ENCODE data around the gene UTP15.

UTP15 gene

GRCh38 chr5:73565139-73565968, at the start of gene UTP15, which contains the start of gene ANKRA2:
Gene UTP15 (plus strand): TSS chr5:73565743. CDS start chr5:73567345, 1,602 bp downstream.
Gene ANKRA2 (minus strand): TSS chr5:73565639. CDS start chr5:73562881, 2,758 bp downstream.
- H3K36me3 Mint-ChIP-seq (ENCODE audit: low read depth), result peaks cover 19% of the 10 kb centered on the region

GRCh38 chr5:73519531-73520283, 45.8 kb upstream of the UTP15 start:
- H3K27me3 Mint-ChIP-seq (ENCODE audit: low read depth), result no peaks in the 10 kb centered on the region
- H3K9me3 Mint-ChIP-seq, result no peaks in the 10 kb centered on the region
- H3K27ac Mint-ChIP-seq, result peak overlapping the region; percentile 70
- no peaks in the 10 kb centered on the region for H3K36me3 Mint-ChIP-seq (ENCODE audit: low read depth)
- peaks cover 8% of the 10 kb centered on the region for H3K4me1 Mint-ChIP-seq (ENCODE audit: low read depth)
- H3K4me3 Mint-ChIP-seq, result peak overlapping the region; percentile 15

More at GRCh38 chr5:73565139-73565968, at the start of gene UTP15, which contains the start of gene ANKRA2:
- no peaks in the 10 kb centered on the region for H3K27me3 Mint-ChIP-seq (ENCODE audit: low read depth)
- no peaks in the 10 kb centered on the region for H3K9me3 Mint-ChIP-seq
- H3K4me1 Mint-ChIP-seq (ENCODE audit: low read depth), result peaks cover 31% of the 10 kb centered on the region
- H3K27ac Mint-ChIP-seq, result peak within 1 kb of the TSS; percentile 99
- peak within 1 kb of the TSS; percentile 99 for H3K4me3 Mint-ChIP-seq

GRCh38 chr5:73522989-73523388, 42.6 kb upstream of the UTP15 start:
- H3K9me3 Mint-ChIP-seq, result no peaks in the 10 kb centered on the region
- no peaks in the 10 kb centered on the region for H3K36me3 Mint-ChIP-seq (ENCODE audit: low read depth)
- no peak overlapping the region for H3K4me3 Mint-ChIP-seq
- peaks cover 14% of the 10 kb centered on the region for H3K27me3 Mint-ChIP-seq (ENCODE audit: low read depth)
- H3K27ac Mint-ChIP-seq, result no peak overlapping the region
- peaks cover 8% of the 10 kb centered on the region for H3K4me1 Mint-ChIP-seq (ENCODE audit: low read depth)

- Mint-ChIP-seq H3K4me1 (ENCODE audit: low read depth) (peaks cover 8% of the 10 kb centered on the region), H3K27me3 (ENCODE audit: low read depth) (peaks cover 20% of the 10 kb centered on the region), H3K27ac (no peak overlapping the region), H3K36me3 (ENCODE audit: low read depth) (no peaks in the 10 kb centered on the region), H3K9me3 (no peaks in the 10 kb centered on the region), H3K4me3 (no peak overlapping the region)
Observed at GRCh38 chr5:73523861-73524260, 41.7 kb upstream of the UTP15 start.

- no peak overlapping the region for H3K27ac Mint-ChIP-seq
- H3K4me1 Mint-ChIP-seq (ENCODE audit: low read depth), result no peaks in the 10 kb centered on the region
- no peaks in the 10 kb centered on the region for H3K9me3 Mint-ChIP-seq
- H3K27me3 Mint-ChIP-seq (ENCODE audit: low read depth), result peaks cover 33% of the 10 kb centered on the region
- H3K36me3 Mint-ChIP-seq (ENCODE audit: low read depth), result no peaks in the 10 kb centered on the region
- H3K4me3 Mint-ChIP-seq, result no peak overlapping the region
Observed at GRCh38 chr5:73525606-73526203, 39.8 kb upstream of the UTP15 start.

GRCh38 chr5:73528248-73528647, 37.3 kb upstream of the UTP15 start:
- H3K36me3 Mint-ChIP-seq (ENCODE audit: low read depth), result no peaks in the 10 kb centered on the region

GRCh38 chr5:73529081-73529480, 36.5 kb upstream of the UTP15 start:
- Mint-ChIP-seq H3K27ac (no peak overlapping the region), H3K4me1 (ENCODE audit: low read depth) (no peaks in the 10 kb centered on the region), H3K27me3 (ENCODE audit: low read depth) (peaks cover 51% of the 10 kb centered on the region), H3K36me3 (ENCODE audit: low read depth) (no peaks in the 10 kb centered on the region), H3K4me3 (no peak overlapping the region), H3K9me3 (no peaks in the 10 kb centered on the region)

More at GRCh38 chr5:73528248-73528647, 37.3 kb upstream of the UTP15 start:
- Mint-ChIP-seq H3K9me3 (no peaks in the 10 kb centered on the region), H3K27me3 (ENCODE audit: low read depth) (peaks cover 48% of the 10 kb centered on the region), H3K4me1 (ENCODE audit: low read depth) (no peaks in the 10 kb centered on the region), H3K4me3 (no peak overlapping the region), H3K27ac (no peak overlapping the region)

- Mint-ChIP-seq H3K27ac (no peak overlapping the region), H3K4me3 (no peak overlapping the region), H3K27me3 (ENCODE audit: low read depth) (peaks cover 62% of the 10 kb centered on the region), H3K9me3 (no peaks in the 10 kb centered on the region), H3K4me1 (ENCODE audit: low read depth) (no peaks in the 10 kb centered on the region), H3K36me3 (ENCODE audit: low read depth) (no peaks in the 10 kb centered on the region)
Observed at GRCh38 chr5:73531356-73531755, 34.2 kb upstream of the UTP15 start.

- Mint-ChIP-seq H3K27me3 (ENCODE audit: low read depth) (peaks cover 54% of the 10 kb centered on the region), H3K27ac (no peak overlapping the region), H3K9me3 (no peaks in the 10 kb centered on the region), H3K4me3 (no peak overlapping the region), H3K4me1 (ENCODE audit: low read depth) (peaks cover 2% of the 10 kb centered on the region), H3K36me3 (ENCODE audit: low read depth) (no peaks in the 10 kb centered on the region)
Observed at GRCh38 chr5:73532195-73532594, 33.3 kb upstream of the UTP15 start.

- peaks cover 2% of the 10 kb centered on the region for H3K4me1 Mint-ChIP-seq (ENCODE audit: low read depth)
- H3K36me3 Mint-ChIP-seq (ENCODE audit: low read depth), result no peaks in the 10 kb centered on the region
- H3K27ac Mint-ChIP-seq, result no peak overlapping the region
- H3K4me3 Mint-ChIP-seq, result no peak overlapping the region
- no peaks in the 10 kb centered on the region for H3K9me3 Mint-ChIP-seq
- peaks cover 42% of the 10 kb centered on the region for H3K27me3 Mint-ChIP-seq (ENCODE audit: low read depth)
Observed at GRCh38 chr5:73534011-73534644, 31.4 kb upstream of the UTP15 start.

- Mint-ChIP-seq H3K9me3 (no peaks in the 10 kb centered on the region), H3K27me3 (ENCODE audit: low read depth) (peaks cover 34% of the 10 kb centered on the region), H3K4me3 (no peak overlapping the region), H3K36me3 (ENCODE audit: low read depth) (no peaks in the 10 kb centered on the region), H3K4me1 (ENCODE audit: low read depth) (peaks cover 2% of the 10 kb centered on the region), H3K27ac (no peak overlapping the region)
Observed at GRCh38 chr5:73534971-73535370, 30.6 kb upstream of the UTP15 start.

GRCh38 chr5:73539730-73540129, 25.8 kb upstream of the UTP15 start:
- no peaks in the 10 kb centered on the region for H3K9me3 Mint-ChIP-seq
- no peak overlapping the region for H3K27ac Mint-ChIP-seq
- peaks cover 20% of the 10 kb centered on the region for H3K4me1 Mint-ChIP-seq (ENCODE audit: low read depth)

GRCh38 chr5:73540192-73540591, 25.4 kb upstream of the UTP15 start:
- no peaks in the 10 kb centered on the region for H3K36me3 Mint-ChIP-seq (ENCODE audit: low read depth)
- no peak overlapping the region for H3K27ac Mint-ChIP-seq
- H3K27me3 Mint-ChIP-seq (ENCODE audit: low read depth), result peaks cover 11% of the 10 kb centered on the region
- H3K4me1 Mint-ChIP-seq (ENCODE audit: low read depth), result peaks cover 20% of the 10 kb centered on the region
- H3K4me3 Mint-ChIP-seq, result no peak overlapping the region
- H3K9me3 Mint-ChIP-seq, result no peaks in the 10 kb centered on the region

More at GRCh38 chr5:73539730-73540129, 25.8 kb upstream of the UTP15 start:
- H3K36me3 Mint-ChIP-seq (ENCODE audit: low read depth), result no peaks in the 10 kb centered on the region
- H3K27me3 Mint-ChIP-seq (ENCODE audit: low read depth), result peaks cover 13% of the 10 kb centered on the region
- no peak overlapping the region for H3K4me3 Mint-ChIP-seq

- Mint-ChIP-seq H3K4me3 (no peak overlapping the region), H3K4me1 (ENCODE audit: low read depth) (peaks cover 18% of the 10 kb centered on the region), H3K27me3 (ENCODE audit: low read depth) (peaks cover 7% of the 10 kb centered on the region), H3K36me3 (ENCODE audit: low read depth) (no peaks in the 10 kb centered on the region), H3K27ac (no peak overlapping the region), H3K9me3 (no peaks in the 10 kb centered on the region)
Observed at GRCh38 chr5:73542020-73542419, 23.5 kb upstream of the UTP15 start.
